H1 (cell line): ENCODE measurements around the gene BTBD18. TPM values are rescaled to one million over a fixed set of nuclear protein-coding genes. Genes with fewer than 3 reads are reported as not detected.

Experiments used
- CBX8 ChIP-seq: fragments of 300-800, 300-1000 bp; sonication (generic); IDR thresholded peaks from 2 replicates; pipeline ENCODE4 v1.7.1; 2016; ENCODE audit warnings: low read depth, low read length, borderline replicate concordance
- CHD1 ChIP-seq: IDR thresholded peaks from 2 replicates; pipeline ENCODE4 v1.6.1; 2012; ENCODE audit warnings: low read depth, low read length, improper control_type of control experiment
- CTBP2 ChIP-seq: IDR thresholded peaks from 2 replicates; pipeline ENCODE4 v1.7.0; 2011; ENCODE audit warnings: borderline replicate concordance, mild to moderate bottlenecking, moderate library complexity, mixed read lengths, low read length; ENCODE audit not compliant: insufficient read depth, insufficient read length
- JUN ChIP-seq: IDR thresholded peaks from 2 replicates; pipeline ENCODE4 v1.6.1; 2011; ENCODE audit warnings: low read depth, mild to moderate bottlenecking, improper control_type of control experiment, low read length
- SAP30 ChIP-seq: fragments of 300-600 bp; sonication (generic); IDR thresholded peaks from 2 replicates; pipeline ENCODE4 v1.7.1; 2012; ENCODE audit warnings: low read length, moderate library complexity, mild to moderate bottlenecking, inconsistent platforms; ENCODE audit not compliant: insufficient read depth, insufficient replicate concordance
- TBP ChIP-seq: IDR thresholded peaks from 2 replicates; pipeline ENCODE4 v1.6.1; 2011; ENCODE audit warnings: low read depth, low read length, improper control_type of control experiment
- TCF12 ChIP-seq: IDR thresholded peaks from 2 replicates; pipeline ENCODE4 v1.6.1; 2011; ENCODE audit warnings: low read depth, mild to moderate bottlenecking, low read length
- TEAD4 ChIP-seq: IDR thresholded peaks from 2 replicates; pipeline ENCODE4 v1.6.1; 2012; ENCODE audit warnings: low read depth, low read length, inconsistent platforms, mixed read lengths
- polyA plus RNA-seq, 7 experiments: library from polyadenylated mRNA; depleted of rRNA in 3 of 7; stranded (reverse) in 5 of 7; unstranded in 2 of 7; fragments of >200 nt in 5 of 7; fragments of 200-250 nt in 2 of 7; gene quantifications; 1 replicate in 5 of 7; 2 replicates in 1 of 7; 4 replicates in 1 of 7; pipeline versions ENCODE4 v1.2.1 to v1.2.3, GENCODE V29; 2011 to 2013; ENCODE audit warnings: missing spikeins in 2 of 7, mixed read lengths in 2 of 7
- total RNA-seq: library from RNA; stranded (reverse); fragmentation: NEBNext Ultra II Directional; extraction: Animal tissue kit (Norgen Biotek cat#: 25700); gene quantifications from 2 replicates; pipeline ENCODE4 v1.2.1, GENCODE V29; 2021

Gene BTBD18
- total and polyA plus RNA-seq, 2 of the 8 experiments (the other 6 are each of a cell fraction or from before 2014, with no cell fraction given) = 0.03 TPM; not detected in 1

DNA sequence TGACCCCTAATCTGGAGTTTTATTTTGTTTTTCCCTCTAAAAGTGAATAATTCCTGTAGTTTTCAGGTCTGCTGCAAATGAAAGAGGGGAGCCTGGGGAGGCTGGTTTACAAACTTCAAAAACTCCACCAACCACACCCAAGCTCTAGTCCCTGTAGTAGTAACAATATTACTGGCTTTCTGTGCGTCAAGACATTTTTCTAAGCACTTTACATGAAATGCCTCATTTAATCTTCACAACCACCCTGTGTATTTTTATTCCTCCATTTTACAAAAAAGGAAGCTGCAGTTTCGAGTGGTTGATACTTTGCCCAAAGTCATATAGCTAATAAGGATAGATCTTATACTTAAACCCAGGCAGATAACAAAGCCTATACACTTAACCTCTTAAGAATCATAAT, 33.5 kb upstream of the BTBD18 start (continued):
- TF ChIP-seq CBX8 (no peak), TCF12 (no peak), TEAD4 (no peak), SAP30 (no peak), CHD1 (no peak), TBP (no peak), CTBP2 (no peak), JUN (no peak)
